OCI-LY1 (cell line): ENCODE data around the gene RAB11FIP4.

Source experiments
- CTCF ChIP-seq: fragments of 200-600 bp; sonication (generic), shearing (Covaris generic); IDR thresholded peaks from 2 replicates; pipeline ENCODE4 v1.5.1; 2017; ENCODE audit warnings: mild to moderate bottlenecking, antibody characterized with exemption, low read length, moderate library complexity, mixed read lengths
- EZH2 ChIP-seq: fragments of 200-600 bp; sonication (generic), shearing (Covaris generic); IDR thresholded peaks from 2 replicates; pipeline ENCODE4 v1.8.0; 2017; ENCODE audit warnings: borderline replicate concordance, mixed run types, mild to moderate bottlenecking, antibody characterized with exemption, low read length, moderate library complexity, mixed read lengths

- TF ChIP-seq CTCF: no peak
- TF ChIP-seq EZH2: no peak
Measured at GRCh38 chr17:31490671-31491375, 99.3 kb downstream of the RAB11FIP4 start.
